Uterus (tissue), 2 donors: Measurements from ENCODE around the gene TMEM82.

Experiments
- POLR2A ChIP-seq, 2 donors: fragments of 450-650 bp; IDR thresholded peaks; one replicate each; pipeline ENCODE4 v1.6.1; 2016; ENCODE audit warnings: antibody characterized with exemption in 2 of 2, mild to moderate bottlenecking in 1 of 2, moderate library complexity in 1 of 2
- TF ChIP-seq, protein P1 (sequence below), 4 experiments: fragments of 200-600 bp in 2 of 4; fragments of 450-650 bp in 2 of 4; sonication (generic) in 2 of 4; IDR thresholded peaks; one replicate each; pipeline ENCODE4 v1.5.1; 2016 to 2019; ENCODE audit warnings: antibody characterized with exemption in 4 of 4, mild to moderate bottlenecking in 2 of 4, moderate library complexity in 1 of 4

DNA sequence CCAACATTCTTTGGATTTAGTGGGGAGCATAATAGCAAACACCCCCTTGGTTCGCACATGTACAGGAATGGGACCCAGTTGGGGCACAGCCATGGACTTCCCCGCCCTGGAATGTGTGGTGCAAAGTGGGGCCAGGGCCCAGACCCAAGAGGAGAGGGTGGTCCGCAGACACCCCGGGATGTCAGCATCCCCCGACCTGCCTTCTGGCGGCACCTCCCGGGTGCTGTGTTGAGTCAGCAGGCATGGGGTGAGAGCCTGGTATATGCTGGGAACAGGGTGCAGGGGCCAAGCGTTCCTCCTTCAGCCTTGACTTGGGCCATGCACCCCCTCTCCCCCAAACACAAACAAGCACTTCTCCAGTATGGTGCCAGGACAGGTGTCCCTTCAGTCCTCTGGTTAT lies 43.4 kb downstream of the TMEM82 start:
- TF ChIP-seq, protein P1, sequence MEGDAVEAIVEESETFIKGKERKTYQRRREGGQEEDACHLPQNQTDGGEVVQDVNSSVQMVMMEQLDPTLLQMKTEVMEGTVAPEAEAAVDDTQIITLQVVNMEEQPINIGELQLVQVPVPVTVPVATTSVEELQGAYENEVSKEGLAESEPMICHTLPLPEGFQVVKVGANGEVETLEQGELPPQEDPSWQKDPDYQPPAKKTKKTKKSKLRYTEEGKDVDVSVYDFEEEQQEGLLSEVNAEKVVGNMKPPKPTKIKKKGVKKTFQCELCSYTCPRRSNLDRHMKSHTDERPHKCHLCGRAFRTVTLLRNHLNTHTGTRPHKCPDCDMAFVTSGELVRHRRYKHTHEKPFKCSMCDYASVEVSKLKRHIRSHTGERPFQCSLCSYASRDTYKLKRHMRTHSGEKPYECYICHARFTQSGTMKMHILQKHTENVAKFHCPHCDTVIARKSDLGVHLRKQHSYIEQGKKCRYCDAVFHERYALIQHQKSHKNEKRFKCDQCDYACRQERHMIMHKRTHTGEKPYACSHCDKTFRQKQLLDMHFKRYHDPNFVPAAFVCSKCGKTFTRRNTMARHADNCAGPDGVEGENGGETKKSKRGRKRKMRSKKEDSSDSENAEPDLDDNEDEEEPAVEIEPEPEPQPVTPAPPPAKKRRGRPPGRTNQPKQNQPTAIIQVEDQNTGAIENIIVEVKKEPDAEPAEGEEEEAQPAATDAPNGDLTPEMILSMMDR (IDR thresholded peaks at IDR 0.05) = no peak
- TF ChIP-seq POLR2A (IDR thresholded peaks at IDR 0.05) = no peak
